Measurements from ENCODE around the gene EPS8L3. TPM values are rescaled to one million over a fixed set of nuclear protein-coding genes. Genes with fewer than 3 reads are reported as not detected.

Gene EPS8L3
- not detected in 2 replicates for total RNA-seq

GRCh38 chr1:109763646-109764415 is at the start of gene EPS8L3:
Gene EPS8L3, minus strand, starts transcription at chr1:109763923. Its CDS starts 2,174 bp downstream, at chr1:109761749.

GRCh38 chr1:109740615-109741373 is 22.9 kb downstream of the EPS8L3 start, which contains the start of gene GSTM3:
Gene GSTM3, minus strand, starts transcription at chr1:109741038. Its CDS starts 751 bp downstream, at chr1:109740287.

GRCh38 chr1:109711593-109712320 is 52.0 kb downstream of the EPS8L3 start, which contains the start of gene GSTM5:
Gene GSTM5, plus strand, starts transcription at chr1:109712251. Its CDS starts 62 bp downstream, at chr1:109712313.

Other genes with a start within 250 kb of the EPS8L3 start
- not detected in 2 replicates for gene GPR61, start 224.1 kb downstream of the EPS8L3 start, total RNA-seq
- 7.5 TPM in 2 replicates for gene GNAI3, start 215.3 kb downstream of the EPS8L3 start, total RNA-seq
- gene GNAT2, start 144.3 kb downstream of the EPS8L3 start, total RNA-seq, result 0.17 TPM in 1 of 2 replicates, not detected in the other
- 47.5 and 50.8 TPM in 2 replicates for gene AMPD2, start 144.1 kb downstream of the EPS8L3 start, total RNA-seq
- 4.3 and 17.6 TPM in 2 replicates for gene GSTM4, start 107.8 kb downstream of the EPS8L3 start, total RNA-seq
- 55.4 and 78.2 TPM in 2 replicates for gene GSTM2, start 95.9 kb downstream of the EPS8L3 start, total RNA-seq
- 75.3 TPM in 1 of 2 replicates, not detected in the other for gene GSTM1, start 76.1 kb downstream of the EPS8L3 start, total RNA-seq
- gene GSTM5, start 51.7 kb downstream of the EPS8L3 start, total RNA-seq, result 3.7 TPM in 1 of 2 replicates, not detected in the other
- 78.7 and 143 TPM in 2 replicates for gene GSTM3, start 22.9 kb downstream of the EPS8L3 start, total RNA-seq
- 84.8 and 125 TPM in 2 replicates for gene CSF1, start 146.9 kb upstream of the EPS8L3 start, total RNA-seq
- gene AHCYL1, start 220.8 kb upstream of the EPS8L3 start, total RNA-seq, result 31.7 and 39.0 TPM in 2 replicates

All from pericardium fibroblast (primary cell).